ENCODE data around the gene GIMAP6. TPM values are rescaled to one million over a fixed set of nuclear protein-coding genes. Genes with fewer than 3 reads are reported as not detected.

GIMAP6 gene
- total and polyA plus RNA-seq, 2 of the 8 experiments (the other 6 are each of a cell fraction or from before 2014, with no cell fraction given), result not detected

DNA sequence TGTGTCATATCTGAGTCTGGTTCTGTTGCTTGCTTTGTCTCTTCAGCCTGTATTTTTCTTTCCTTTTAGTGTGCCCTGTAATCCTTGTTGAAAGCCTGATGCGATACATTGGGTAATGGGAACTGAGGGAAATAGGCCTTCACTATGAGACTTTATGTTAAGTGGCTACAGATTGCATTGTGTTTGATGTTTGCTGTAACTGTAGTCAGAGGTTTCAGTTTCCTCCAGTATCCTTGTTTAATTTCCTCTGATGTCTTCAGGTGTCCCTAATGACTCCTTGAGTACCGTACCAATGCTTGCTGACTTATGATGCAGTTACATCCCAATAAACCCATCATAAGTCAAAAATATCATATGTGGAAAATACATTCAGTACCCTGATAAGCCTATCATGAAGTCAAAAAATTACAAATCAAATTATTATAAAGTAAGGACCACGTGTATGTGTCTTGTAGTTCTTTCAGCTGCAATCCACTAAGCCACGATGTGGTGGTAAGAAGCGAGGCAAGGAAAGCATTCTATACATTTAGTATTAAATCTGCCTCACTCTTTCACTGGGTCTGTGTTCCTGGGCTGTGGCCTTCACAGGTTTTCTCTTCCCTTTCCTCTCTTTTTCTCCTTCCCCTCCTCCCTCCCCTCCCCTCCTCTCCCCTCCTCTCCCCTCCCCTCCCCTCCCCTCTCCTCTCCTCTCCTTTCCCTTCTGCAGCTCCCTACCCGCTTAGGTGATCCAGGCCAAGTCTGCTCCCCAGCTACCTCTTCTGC lies 13.3 kb upstream of the GIMAP6 start:
- CTCF ChIA-PET (ENCODE audit: partially characterized antibody), result no interaction called here
- H3K4ac ChIP-seq (replicated peaks; ENCODE audit: insufficient read length, low read depth, low read length), result no peak overlapping the region

More for the DNA sequence above, 13.3 kb upstream of the GIMAP6 start:
- Histone ChIP-seq H4K20me1 (replicated peaks in 1 of 2; ENCODE audit: control insufficient read depth in 1 of 2, insufficient read depth in 2 of 2, low read length in 2 of 2) (no peaks in the 10 kb centered on the region), H3K79me1 (ENCODE audit: low read depth, low read length) (no peaks in the 10 kb centered on the region), H3K23ac (ENCODE audit: insufficient read length) (no peak overlapping the region), H2AFZ (ENCODE audit: low read length) (no peak overlapping the region), H2BK20ac (ENCODE audit: low read length) (no peak overlapping the region), H2BK120ac (replicated peaks; ENCODE audit: low read depth, low read length) (no peak overlapping the region), H3K9me3 (ENCODE audit: insufficient read depth in 2 of 2, low read depth in 1 of 2, low read length in 1 of 2) (no peaks in the 10 kb centered on the region), H2BK15ac (ENCODE audit: low read length) (no peak overlapping the region), H3K14ac (ENCODE audit: insufficient read length) (no peak overlapping the region), H3K9ac (replicated peaks in 1 of 4; ENCODE audit: extremely low read depth in 1 of 4, low read depth in 3 of 4, low read length in 3 of 4) (no peak overlapping the region), H3K27me3 (replicated peaks in 1 of 4; ENCODE audit: control insufficient read depth in 3 of 4, extremely low read depth in 1 of 4, insufficient read depth in 3 of 4, low read length in 3 of 4) (no peaks in the 10 kb centered on the region), H3K23me2 (ENCODE audit: low read depth, low read length) (no peaks in the 10 kb centered on the region), H2BK12ac (ENCODE audit: low read depth, low read length) (no peak overlapping the region), H4K91ac (replicated peaks; ENCODE audit: insufficient read length, low read length) (no peak overlapping the region), H3K4me2 (ENCODE audit: insufficient read depth in 1 of 2, low read depth in 2 of 2, low read length in 2 of 2) (no peak overlapping the region), H2AK5ac (ENCODE audit: low read depth, low read length) (no peak overlapping the region), H2BK5ac (ENCODE audit: low read depth, low read length) (no peak overlapping the region), H3K36me3 (ENCODE audit: control insufficient read depth in 2 of 4, insufficient read depth in 4 of 4, low read length in 3 of 4) (no peaks in the 10 kb centered on the region), H3K79me2 (ENCODE audit: control insufficient read depth in 1 of 2, insufficient read depth in 2 of 2, low read length in 2 of 2) (no peaks in the 10 kb centered on the region), H3K27ac (ENCODE audit: low read depth, low read length) (no peak overlapping the region), H4K8ac (ENCODE audit: extremely low read depth, insufficient read depth, low read length) (no peak overlapping the region), H4K5ac (ENCODE audit: insufficient read length, low read depth, low read length) (no peak overlapping the region), H3K56ac (replicated peaks; ENCODE audit: insufficient read length, low read depth, low read length) (no peak overlapping the region), H3K4me3 (ENCODE audit: extremely low read depth in 1 of 4, insufficient read depth in 2 of 4, low read depth in 3 of 4, low read length in 4 of 4) (no peak overlapping the region), H3K18ac (ENCODE audit: extremely low read depth, low read length) (no peak overlapping the region), H3K4me1 (replicated peaks in 1 of 4; ENCODE audit: control insufficient read depth in 3 of 4, insufficient read depth in 4 of 4, low read length in 3 of 4) (no peaks in the 10 kb centered on the region)
- TF ChIP-seq CBX5 (IDR thresholded peaks at IDR 0.05; ENCODE audit: low read depth, low read length) (no peak), SP2 (IDR thresholded peaks at IDR 0.05; ENCODE audit: low read length) (no peak), HDAC2 (IDR thresholded peaks at IDR 0.05; ENCODE audit: borderline replicate concordance in 1 of 2, low read depth in 2 of 2, low read length in 2 of 2) (no peak), SP1 (IDR thresholded peaks at IDR 0.05; ENCODE audit: low read depth, low read length) (no peak), POU5F1 (IDR thresholded peaks at IDR 0.05; ENCODE audit: low read depth, low read length) (no peak), POLR2A (IDR thresholded peaks at IDR 0.05; ENCODE audit: control extremely low read depth in 1 of 2, low read depth in 2 of 2, low read length in 2 of 2) (no peak), HDAC6 (IDR thresholded peaks at IDR 0.05; ENCODE audit: low read depth, low read length) (no peak), NRF1 (IDR thresholded peaks at IDR 0.05; ENCODE audit: low read depth, low read length) (no peak), TAF1 (IDR thresholded peaks at IDR 0.05; ENCODE audit: low read depth, low read length) (no peak)
- TF ChIP-seq, protein P1, sequence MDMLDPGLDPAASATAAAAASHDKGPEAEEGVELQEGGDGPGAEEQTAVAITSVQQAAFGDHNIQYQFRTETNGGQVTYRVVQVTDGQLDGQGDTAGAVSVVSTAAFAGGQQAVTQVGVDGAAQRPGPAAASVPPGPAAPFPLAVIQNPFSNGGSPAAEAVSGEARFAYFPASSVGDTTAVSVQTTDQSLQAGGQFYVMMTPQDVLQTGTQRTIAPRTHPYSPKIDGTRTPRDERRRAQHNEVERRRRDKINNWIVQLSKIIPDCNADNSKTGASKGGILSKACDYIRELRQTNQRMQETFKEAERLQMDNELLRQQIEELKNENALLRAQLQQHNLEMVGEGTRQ (IDR thresholded peaks at IDR 0.05; ENCODE audit: low read length), result no peak
- DNase-seq (ENCODE audit: low read depth in 1 of 2, low spot score in 2 of 2) (no peak), FAIRE-seq (no peak)
- 84% methylated on average over 6 of the region's 6 CpGs; no CpG with 5 or more reads in 1 of the 2 experiments for WGBS, 2 experiments (ENCODE audit: extremely low coverage in 1 of 2, insufficient coverage in 1 of 2, insufficient read length in 1 of 2, insufficient replicate concordance in 2 of 2, low coverage in 1 of 2, low lambda C conversion rate in 2 of 2, missing lambda C conversion rate in 1 of 2)
- POLR2A ChIA-PET (ENCODE audit: partially characterized antibody), result no interaction called here

Measured in H1 (cell line).